Mesothelial cell of epicardium (in vitro differentiated cells): ENCODE data around the gene DYRK1A. TPM values are rescaled to one million over a fixed set of nuclear protein-coding genes. Genes with fewer than 3 reads are reported as not detected.
A peak's percentile ranks its signal among the peaks of the same experiment; 100 is the strongest.

ENCODE experiments used
- DNase-seq, 2 experiments: peaks; one replicate each; pipeline ENCODE4 v3.0.0; 2021; ENCODE audit warnings: low spot score in 2 of 2; ENCODE audit not compliant: unreplicated experiment in 2 of 2
- H3K27ac Mint-ChIP-seq: 2 replicates; pipeline ENCODE4 v1.8.0; 2021; ENCODE audit warnings: mixed read lengths
- H3K27me3 Mint-ChIP-seq: 2 replicates; pipeline ENCODE4 v1.8.0; 2021; ENCODE audit warnings: low read depth, mixed read lengths
- H3K36me3 Mint-ChIP-seq: 2 replicates; pipeline ENCODE4 v1.8.0; 2021; ENCODE audit warnings: mixed read lengths
- H3K4me1 Mint-ChIP-seq: 2 replicates; pipeline ENCODE4 v1.8.0; 2021; ENCODE audit warnings: mixed read lengths
- H3K4me3 Mint-ChIP-seq: 2 replicates; pipeline ENCODE4 v1.8.0; 2021; ENCODE audit warnings: mild to moderate bottlenecking, moderate library complexity, mixed read lengths
- H3K9me3 Mint-ChIP-seq: 2 replicates; pipeline ENCODE4 v1.8.0; 2021; ENCODE audit warnings: mixed read lengths
- total RNA-seq: library from RNA; stranded (reverse); gene quantifications from 3 replicates; pipeline ENCODE4 v1.2.1, GENCODE V29; 2021
- TF ChIP-seq, protein P1 (sequence below): fragments of 200-600 bp; sonication (generic); IDR thresholded peaks from one replicate; pipeline ENCODE4 v1.5.0; 2021; ENCODE audit warnings: antibody characterized with exemption; ENCODE audit not compliant: unreplicated experiment

The DYRK1A gene
- total RNA-seq, 1 donor from 2014 or later, result 79.7 TPM

DNA sequence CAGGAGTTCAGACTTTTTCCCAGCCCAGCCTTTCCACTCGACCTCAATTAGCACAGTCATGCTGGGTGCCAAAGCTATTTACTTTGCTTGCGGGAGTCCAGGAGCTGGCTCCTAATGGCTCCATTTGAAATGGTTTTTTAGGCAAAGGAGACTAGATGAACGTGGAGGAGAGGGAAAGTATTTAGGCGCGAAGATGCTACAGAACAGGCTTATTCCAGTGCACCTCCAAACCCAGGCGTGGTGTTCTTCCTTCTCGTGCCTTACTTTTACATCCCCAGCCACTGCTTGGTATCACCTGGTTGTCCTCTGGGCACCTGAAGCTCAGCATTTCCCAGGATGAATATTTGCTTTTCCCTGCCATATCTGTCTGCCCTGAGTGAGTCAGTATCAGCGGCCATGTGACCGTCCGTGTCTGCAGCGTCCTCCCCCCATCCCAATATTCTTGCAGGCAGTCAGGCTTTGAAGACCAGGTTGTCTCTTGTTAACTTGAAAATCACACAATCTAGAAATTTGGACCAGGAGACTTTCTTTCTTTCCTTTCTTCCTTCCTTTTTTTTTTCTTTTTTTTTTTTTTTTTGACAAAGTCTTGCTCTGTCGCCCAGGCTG is 198.5 kb downstream of the DYRK1A start:
- DNase-seq, result no peak
- TF ChIP-seq, protein P1, sequence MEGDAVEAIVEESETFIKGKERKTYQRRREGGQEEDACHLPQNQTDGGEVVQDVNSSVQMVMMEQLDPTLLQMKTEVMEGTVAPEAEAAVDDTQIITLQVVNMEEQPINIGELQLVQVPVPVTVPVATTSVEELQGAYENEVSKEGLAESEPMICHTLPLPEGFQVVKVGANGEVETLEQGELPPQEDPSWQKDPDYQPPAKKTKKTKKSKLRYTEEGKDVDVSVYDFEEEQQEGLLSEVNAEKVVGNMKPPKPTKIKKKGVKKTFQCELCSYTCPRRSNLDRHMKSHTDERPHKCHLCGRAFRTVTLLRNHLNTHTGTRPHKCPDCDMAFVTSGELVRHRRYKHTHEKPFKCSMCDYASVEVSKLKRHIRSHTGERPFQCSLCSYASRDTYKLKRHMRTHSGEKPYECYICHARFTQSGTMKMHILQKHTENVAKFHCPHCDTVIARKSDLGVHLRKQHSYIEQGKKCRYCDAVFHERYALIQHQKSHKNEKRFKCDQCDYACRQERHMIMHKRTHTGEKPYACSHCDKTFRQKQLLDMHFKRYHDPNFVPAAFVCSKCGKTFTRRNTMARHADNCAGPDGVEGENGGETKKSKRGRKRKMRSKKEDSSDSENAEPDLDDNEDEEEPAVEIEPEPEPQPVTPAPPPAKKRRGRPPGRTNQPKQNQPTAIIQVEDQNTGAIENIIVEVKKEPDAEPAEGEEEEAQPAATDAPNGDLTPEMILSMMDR, result no peak
- Mint-ChIP-seq H3K27ac (no peak overlapping the region), H3K9me3 (no peaks in the 10 kb centered on the region), H3K4me1 (peaks cover 6% of the 10 kb centered on the region), H3K36me3 (no peaks in the 10 kb centered on the region), H3K27me3 (peaks cover 22% of the 10 kb centered on the region), H3K4me3 (no peak overlapping the region)

DNA sequence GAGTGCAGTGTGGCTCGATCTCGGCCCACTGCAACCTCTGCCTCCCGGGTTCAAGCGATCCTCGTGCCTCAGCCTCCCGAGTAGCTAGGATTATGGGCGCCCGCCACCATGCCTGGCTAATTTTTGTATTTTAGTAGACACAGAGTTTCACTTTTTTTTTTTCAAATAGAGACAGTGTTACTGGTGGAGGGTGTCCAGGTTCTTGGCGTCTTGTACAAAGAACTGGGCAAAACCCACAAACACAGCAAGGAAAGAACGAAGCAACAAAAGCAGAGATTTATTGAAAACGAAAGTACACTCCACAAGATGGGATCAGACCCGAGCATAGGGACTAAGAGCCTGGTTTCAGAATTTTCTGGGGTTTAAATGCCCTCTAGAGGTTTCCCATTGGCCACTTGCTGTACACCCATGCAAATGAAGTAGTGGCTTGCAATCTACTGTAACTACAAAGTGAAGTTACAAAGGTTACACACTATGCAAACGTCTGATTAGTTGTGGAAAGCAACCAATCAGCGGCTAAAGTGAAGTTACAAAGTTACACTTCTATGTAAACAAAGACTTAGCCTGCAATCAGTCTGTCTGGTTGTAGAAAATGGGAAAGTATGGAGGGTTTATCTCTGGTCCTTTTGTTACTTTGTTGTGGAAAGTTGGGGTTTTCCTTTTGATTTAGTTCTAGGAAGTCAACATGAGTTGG is 199.1 kb downstream of the DYRK1A start:
- no peaks in the 10 kb centered on the region for H3K36me3 Mint-ChIP-seq
- TF ChIP-seq, protein P1, result no peak
- peaks cover 6% of the 10 kb centered on the region for H3K4me1 Mint-ChIP-seq
- H3K4me3 Mint-ChIP-seq, result no peak overlapping the region
- DNase-seq, result no peak
- peaks cover 23% of the 10 kb centered on the region for H3K27me3 Mint-ChIP-seq
- no peaks in the 10 kb centered on the region for H3K9me3 Mint-ChIP-seq
- no peak overlapping the region for H3K27ac Mint-ChIP-seq

- Mint-ChIP-seq H3K9me3 (no peaks in the 10 kb centered on the region), H3K27ac (no peak overlapping the region), H3K36me3 (no peaks in the 10 kb centered on the region), H3K4me1 (peaks cover 6% of the 10 kb centered on the region), H3K27me3 (peaks cover 22% of the 10 kb centered on the region), H3K4me3 (no peak overlapping the region)
- DNase-seq, result peak in 1 of 2 experiments; percentile 25
- TF ChIP-seq, protein P1, result no peak
Measured at GRCh38 chr21:37566790-37567615, 200.4 kb downstream of the DYRK1A start.

- peaks cover 16% of the 10 kb centered on the region for H3K27me3 Mint-ChIP-seq
- no peaks in the 10 kb centered on the region for H3K36me3 Mint-ChIP-seq
- TF ChIP-seq, protein P1, result no peak
- H3K4me1 Mint-ChIP-seq, result peaks cover 6% of the 10 kb centered on the region
- H3K4me3 Mint-ChIP-seq, result no peak overlapping the region
- H3K9me3 Mint-ChIP-seq, result no peaks in the 10 kb centered on the region
- H3K27ac Mint-ChIP-seq, result no peak overlapping the region
- DNase-seq, result no peak
Measured at GRCh38 chr21:37568415-37568814, 201.8 kb downstream of the DYRK1A start.

DNA sequence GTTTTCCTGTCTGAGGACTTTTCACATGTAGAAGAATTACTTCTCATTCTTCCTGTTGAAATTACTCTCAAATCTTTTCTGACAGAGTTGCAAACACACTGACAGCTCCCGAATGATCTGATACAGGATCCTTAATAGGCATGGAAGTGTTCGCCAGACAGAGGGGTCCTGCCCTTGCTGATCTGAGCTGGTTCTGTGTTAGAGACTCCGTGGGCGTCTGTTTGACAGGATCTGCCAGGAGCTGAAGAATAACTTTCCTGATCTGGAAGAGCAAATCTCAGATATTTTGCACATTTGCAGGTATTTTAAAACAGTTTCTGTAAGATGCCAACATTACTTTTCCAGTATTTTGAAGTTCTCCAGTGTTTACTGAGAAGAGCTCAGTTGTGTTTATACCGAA is 202.3 kb downstream of the DYRK1A start:
- H3K4me3 Mint-ChIP-seq, result no peak overlapping the region
- TF ChIP-seq, protein P1, result no peak
- no peak overlapping the region for H3K27ac Mint-ChIP-seq
- H3K9me3 Mint-ChIP-seq, result no peaks in the 10 kb centered on the region
- no peak for DNase-seq
- peaks cover 6% of the 10 kb centered on the region for H3K4me1 Mint-ChIP-seq
- H3K27me3 Mint-ChIP-seq, result peaks cover 16% of the 10 kb centered on the region
- no peaks in the 10 kb centered on the region for H3K36me3 Mint-ChIP-seq
